Caco-2 (cell line): ENCODE results near the gene ETV7. TPM values are rescaled to one million over a fixed set of nuclear protein-coding genes. Genes with fewer than 3 reads are reported as not detected.

Experiments
- BruUV-seq: library from RNA; stranded (reverse); fragments of 400-500 nt; replicated peaks from 2 replicates; lab custom pipeline; 2021; lab: Mats Ljungman, UMichigan
- CTCF ChIA-PET: fragments of 300-600 bp; sonication (Branson Sonifier 250); formaldehyde crosslinking; loops from one replicate; lab custom pipeline; 2022; ENCODE audit warnings: antibody characterized with exemption; lab: Charles Lee
- POLR2A ChIA-PET: fragments of 300-600 bp; sonication (Branson Sonifier 250); formaldehyde crosslinking; loops from one replicate; lab custom pipeline; 2022; ENCODE audit warnings: antibody characterized with exemption; lab: Charles Lee
- DNase-seq, 2 experiments: peaks; one replicate each; pipeline versions ENCODE4 v3.0.0 to v3.0.0-alpha.2; 2020 to 2022
- H3K27me3 ChIP-seq: replicated peaks from 2 replicates; pipeline ENCODE4 v1.6.0; 2011; ENCODE audit warnings: low read length; ENCODE audit not compliant: control insufficient read depth, insufficient read depth
- H3K36me3 ChIP-seq: 2 replicates; pipeline ENCODE4 v1.5.1; 2011; ENCODE audit warnings: low read length; ENCODE audit not compliant: control insufficient read depth, insufficient read depth
- H3K4me1 ChIP-seq: fragments of 250-450 bp; sonication (Bioruptor Pico); 2 replicates; pipeline ENCODE4 v1.5.1; 2020; ENCODE audit warnings: mild to moderate bottlenecking
- H3K4me3 ChIP-seq: 2 replicates; pipeline ENCODE4 v1.5.1; 2011; ENCODE audit warnings: low read depth, mild to moderate bottlenecking, control low read depth, low read length
- H3K9me3 ChIP-seq: fragments of 250-450 bp; sonication (Bioruptor Pico); 2 replicates; pipeline ENCODE4 v1.5.1; 2020; ENCODE audit warnings: mild to moderate bottlenecking, moderate library complexity
- H3K27ac Mint-ChIP-seq: one replicate; pipeline ENCODE4 v1.8.0; 2022; ENCODE audit warnings: mixed read lengths; ENCODE audit not compliant: unreplicated experiment
- H3K27me3 Mint-ChIP-seq: one replicate; pipeline ENCODE4 v1.8.0; 2022; ENCODE audit warnings: mixed read lengths; ENCODE audit not compliant: insufficient read depth, unreplicated experiment
- H3K36me3 Mint-ChIP-seq: one replicate; pipeline ENCODE4 v1.8.0; 2022; ENCODE audit warnings: mild to moderate bottlenecking, mixed read lengths; ENCODE audit not compliant: insufficient read depth, unreplicated experiment
- H3K4me1 Mint-ChIP-seq: one replicate; pipeline ENCODE4 v1.8.0; 2022; ENCODE audit warnings: low read depth, mixed read lengths; ENCODE audit not compliant: unreplicated experiment
- H3K4me3 Mint-ChIP-seq: one replicate; pipeline ENCODE4 v1.8.0; 2022; ENCODE audit warnings: mild to moderate bottlenecking, moderate library complexity, mixed read lengths; ENCODE audit not compliant: unreplicated experiment
- H3K9me3 Mint-ChIP-seq: one replicate; pipeline ENCODE4 v1.8.0; 2022; ENCODE audit warnings: mixed read lengths; ENCODE audit not compliant: unreplicated experiment
- intact Hi-C: fragments of 100-400 bp; cut with micrococcal nuclease; formaldehyde crosslinking; loops from one replicate; pipeline ENCODE4 v1.10.0; 2022; ENCODE audit not compliant: unreplicated experiment
- total RNA-seq: library from RNA; stranded (reverse); gene quantifications from 2 replicates; pipeline ENCODE4 v1.2.3, GENCODE V29; 2022
- TF ChIP-seq, protein P1 (sequence below), 2 experiments: fragments of 200-600 bp in 1 of 2; IDR thresholded peaks; 1 replicate in 1 of 2; 2 replicates in 1 of 2; pipeline versions ENCODE4 v1.5.1 to v1.8.0; 2011 to 2022; ENCODE audit warnings: antibody characterized with exemption in 1 of 2, control low read depth in 1 of 2, inconsistent platforms in 1 of 2, low read depth in 1 of 2, low read length in 1 of 2, mild to moderate bottlenecking in 1 of 2, moderate library complexity in 1 of 2; ENCODE audit not compliant: insufficient read depth in 1 of 2, severe bottlenecking in 1 of 2, unreplicated experiment in 1 of 2

ETV7 gene
- total RNA-seq, 1 experiment from 2014 or later = 0.52 TPM

DNA sequence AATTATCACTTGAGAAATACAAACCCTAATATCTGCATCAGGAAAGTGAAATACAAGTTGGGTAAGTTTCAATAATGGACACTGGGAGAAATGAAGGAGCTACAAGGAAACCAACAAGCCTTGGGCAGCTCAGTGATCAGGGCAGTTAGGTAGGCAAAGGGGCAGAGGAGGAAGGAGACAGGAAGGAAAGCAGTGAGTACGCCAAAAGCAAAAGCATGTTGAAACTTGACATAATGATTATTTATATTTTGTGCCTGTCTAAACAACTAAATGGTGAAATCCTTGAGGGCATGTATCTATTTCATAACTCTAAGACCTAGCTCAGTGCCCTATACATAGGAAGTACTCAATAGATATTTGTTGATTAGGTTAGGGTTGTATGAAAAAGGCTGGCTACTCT lies 31.8 kb upstream of the ETV7 start:
- no peaks in the 10 kb centered on the region for H3K36me3 ChIP-seq
- TF ChIP-seq, protein P1, sequence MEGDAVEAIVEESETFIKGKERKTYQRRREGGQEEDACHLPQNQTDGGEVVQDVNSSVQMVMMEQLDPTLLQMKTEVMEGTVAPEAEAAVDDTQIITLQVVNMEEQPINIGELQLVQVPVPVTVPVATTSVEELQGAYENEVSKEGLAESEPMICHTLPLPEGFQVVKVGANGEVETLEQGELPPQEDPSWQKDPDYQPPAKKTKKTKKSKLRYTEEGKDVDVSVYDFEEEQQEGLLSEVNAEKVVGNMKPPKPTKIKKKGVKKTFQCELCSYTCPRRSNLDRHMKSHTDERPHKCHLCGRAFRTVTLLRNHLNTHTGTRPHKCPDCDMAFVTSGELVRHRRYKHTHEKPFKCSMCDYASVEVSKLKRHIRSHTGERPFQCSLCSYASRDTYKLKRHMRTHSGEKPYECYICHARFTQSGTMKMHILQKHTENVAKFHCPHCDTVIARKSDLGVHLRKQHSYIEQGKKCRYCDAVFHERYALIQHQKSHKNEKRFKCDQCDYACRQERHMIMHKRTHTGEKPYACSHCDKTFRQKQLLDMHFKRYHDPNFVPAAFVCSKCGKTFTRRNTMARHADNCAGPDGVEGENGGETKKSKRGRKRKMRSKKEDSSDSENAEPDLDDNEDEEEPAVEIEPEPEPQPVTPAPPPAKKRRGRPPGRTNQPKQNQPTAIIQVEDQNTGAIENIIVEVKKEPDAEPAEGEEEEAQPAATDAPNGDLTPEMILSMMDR (IDR thresholded peaks at IDR 0.05; ENCODE audit: insufficient read depth in 1 of 2, low read depth in 1 of 2, low read length in 1 of 2, severe bottlenecking in 1 of 2, unreplicated experiment in 1 of 2) = no peak
- Mint-ChIP-seq H3K9me3 (no peaks in the 10 kb centered on the region), H3K27ac (no peak overlapping the region), H3K27me3 (no peaks in the 10 kb centered on the region), H3K4me3 (no peak overlapping the region), H3K4me1 (peaks cover 22% of the 10 kb centered on the region), H3K36me3 (peaks cover 13% of the 10 kb centered on the region)
- intact Hi-C loops = no loop called here
- H3K27me3 ChIP-seq = no peaks in the 10 kb centered on the region
- ChIA-PET POLR2A (no interaction called here), CTCF (no interaction called here)
- H3K4me3 ChIP-seq = no peak overlapping the region
- BruUV-seq = no TSS peak
- H3K9me3 ChIP-seq = no peaks in the 10 kb centered on the region
- H3K4me1 ChIP-seq = peaks cover 15% of the 10 kb centered on the region
- DNase-seq = no peak

DNA sequence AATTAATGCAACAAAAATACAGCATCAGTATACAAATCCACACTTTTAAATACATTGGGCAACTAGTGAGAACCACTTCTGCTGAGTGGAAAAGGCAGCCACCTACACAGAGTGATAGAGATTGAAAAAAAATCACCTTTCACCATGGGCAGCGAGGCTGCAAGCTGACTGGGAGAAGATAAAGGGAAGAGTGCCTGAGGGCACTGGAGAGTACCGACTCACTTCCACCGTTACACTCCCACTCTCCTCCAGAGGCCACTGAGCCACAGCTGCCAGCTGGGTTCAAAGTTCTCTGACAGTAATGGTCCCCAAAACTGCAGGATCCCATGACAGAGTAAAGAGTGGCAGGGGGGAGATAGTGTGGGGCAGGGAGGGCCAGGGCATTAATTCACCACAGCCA lies 31.1 kb upstream of the ETV7 start:
- H3K4me3 Mint-ChIP-seq = no peak overlapping the region
- H3K36me3 Mint-ChIP-seq = peaks cover 7% of the 10 kb centered on the region
- POLR2A ChIA-PET = no interaction called here

DNA sequence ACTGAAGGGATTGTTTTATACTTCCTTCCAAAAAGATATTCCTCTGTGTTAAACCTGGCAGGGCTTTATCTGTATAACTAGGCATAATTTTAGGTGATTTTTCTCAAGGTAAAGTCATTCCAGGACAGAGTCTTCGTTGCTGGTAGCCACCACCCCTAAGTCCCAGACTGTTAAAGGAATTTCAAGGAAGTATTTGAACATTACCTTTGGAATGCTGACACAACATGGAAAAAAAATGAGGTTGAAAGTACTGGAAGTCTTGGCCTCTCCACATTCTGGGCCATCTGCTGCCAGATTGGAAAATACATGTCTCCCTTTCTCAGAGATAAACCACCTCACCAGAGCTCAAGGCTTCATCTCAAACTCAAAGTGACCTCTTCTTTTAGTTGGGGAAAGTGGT lies 27.0 kb upstream of the ETV7 start:
- Histone ChIP-seq H3K4me1 (peaks cover 14% of the 10 kb centered on the region), H3K36me3 (no peaks in the 10 kb centered on the region), H3K9me3 (peaks cover 7% of the 10 kb centered on the region; the same call in 1 of the 2 replicates), H3K27me3 (no peaks in the 10 kb centered on the region), H3K4me3 (no peak overlapping the region)
- intact Hi-C loops = no loop called here
- no TSS peak for BruUV-seq
- CTCF ChIA-PET = no interaction called here
- TF ChIP-seq, protein P1 (IDR thresholded peaks at IDR 0.05; ENCODE audit: insufficient read depth in 1 of 2, low read depth in 1 of 2, low read length in 1 of 2, severe bottlenecking in 1 of 2, unreplicated experiment in 1 of 2) = no peak
- POLR2A ChIA-PET = no interaction called here
- H3K9me3 Mint-ChIP-seq = peaks cover 10% of the 10 kb centered on the region
- H3K4me1 Mint-ChIP-seq = peaks cover 7% of the 10 kb centered on the region
- no peak for DNase-seq
- no peaks in the 10 kb centered on the region for H3K36me3 Mint-ChIP-seq
- no peak overlapping the region for H3K4me3 Mint-ChIP-seq
- H3K27me3 Mint-ChIP-seq = no peaks in the 10 kb centered on the region
- H3K27ac Mint-ChIP-seq = no peak overlapping the region

More for the DNA sequence above, 31.1 kb upstream of the ETV7 start:
- Histone ChIP-seq H3K36me3 (no peaks in the 10 kb centered on the region), H3K4me3 (no peak overlapping the region), H3K9me3 (peaks cover 5% of the 10 kb centered on the region; the same call in 1 of the 2 replicates), H3K27me3 (no peaks in the 10 kb centered on the region), H3K4me1 (peaks cover 17% of the 10 kb centered on the region)
- Mint-ChIP-seq H3K27ac (no peak overlapping the region), H3K4me1 (peaks cover 17% of the 10 kb centered on the region), H3K27me3 (no peaks in the 10 kb centered on the region), H3K9me3 (no peaks in the 10 kb centered on the region)
- intact Hi-C loops = no loop called here
- CTCF ChIA-PET = no interaction called here
- DNase-seq = no peak
- no TSS peak for BruUV-seq
- TF ChIP-seq, protein P1 (IDR thresholded peaks at IDR 0.05; ENCODE audit: insufficient read depth in 1 of 2, low read depth in 1 of 2, low read length in 1 of 2, severe bottlenecking in 1 of 2, unreplicated experiment in 1 of 2) = no peak
